Mesothelial cell of epicardium (in vitro differentiated cells): ENCODE data around the gene MYO15B. TPM values are rescaled to one million over a fixed set of nuclear protein-coding genes. Genes with fewer than 3 reads are reported as not detected.
A peak's percentile ranks its signal among the peaks of the same experiment; 100 is the strongest.

Experiments
- DNase-seq, 2 experiments: peaks; one replicate each; pipeline ENCODE4 v3.0.0; 2021; ENCODE audit warnings: low spot score in 2 of 2; ENCODE audit not compliant: unreplicated experiment in 2 of 2
- H3K27ac Mint-ChIP-seq: 2 replicates; pipeline ENCODE4 v1.8.0; 2021; ENCODE audit warnings: mixed read lengths
- H3K27me3 Mint-ChIP-seq: 2 replicates; pipeline ENCODE4 v1.8.0; 2021; ENCODE audit warnings: low read depth, mixed read lengths
- H3K36me3 Mint-ChIP-seq: 2 replicates; pipeline ENCODE4 v1.8.0; 2021; ENCODE audit warnings: mixed read lengths
- H3K4me1 Mint-ChIP-seq: 2 replicates; pipeline ENCODE4 v1.8.0; 2021; ENCODE audit warnings: mixed read lengths
- H3K4me3 Mint-ChIP-seq: 2 replicates; pipeline ENCODE4 v1.8.0; 2021; ENCODE audit warnings: mild to moderate bottlenecking, moderate library complexity, mixed read lengths
- H3K9me3 Mint-ChIP-seq: 2 replicates; pipeline ENCODE4 v1.8.0; 2021; ENCODE audit warnings: mixed read lengths
- total RNA-seq: library from RNA; stranded (reverse); gene quantifications from 3 replicates; pipeline ENCODE4 v1.2.1, GENCODE V29; 2021
- TF ChIP-seq, protein P1 (sequence below): fragments of 200-600 bp; sonication (generic); IDR thresholded peaks from one replicate; pipeline ENCODE4 v1.5.0; 2021; ENCODE audit warnings: antibody characterized with exemption; ENCODE audit not compliant: unreplicated experiment

Gene MYO15B
- total RNA-seq, 1 donor from 2014 or later, result 281 TPM

- DNase-seq, result no peak
- no peak overlapping the region for H3K27ac Mint-ChIP-seq
These were observed 30.1 kb downstream of the MYO15B start for GRCh38 chr17:75617675-75618074.

GRCh38 chr17:75619506-75620431 is 32.2 kb downstream of the MYO15B start:
- H3K36me3 Mint-ChIP-seq, result peaks cover 2% of the 10 kb centered on the region
- H3K4me1 Mint-ChIP-seq, result peaks cover 6% of the 10 kb centered on the region
- no peak overlapping the region for H3K4me3 Mint-ChIP-seq
- H3K27me3 Mint-ChIP-seq, result no peaks in the 10 kb centered on the region
- DNase-seq, result peak in 1 of 2 experiments; percentile 54
- no peaks in the 10 kb centered on the region for H3K9me3 Mint-ChIP-seq
- TF ChIP-seq, protein P1, sequence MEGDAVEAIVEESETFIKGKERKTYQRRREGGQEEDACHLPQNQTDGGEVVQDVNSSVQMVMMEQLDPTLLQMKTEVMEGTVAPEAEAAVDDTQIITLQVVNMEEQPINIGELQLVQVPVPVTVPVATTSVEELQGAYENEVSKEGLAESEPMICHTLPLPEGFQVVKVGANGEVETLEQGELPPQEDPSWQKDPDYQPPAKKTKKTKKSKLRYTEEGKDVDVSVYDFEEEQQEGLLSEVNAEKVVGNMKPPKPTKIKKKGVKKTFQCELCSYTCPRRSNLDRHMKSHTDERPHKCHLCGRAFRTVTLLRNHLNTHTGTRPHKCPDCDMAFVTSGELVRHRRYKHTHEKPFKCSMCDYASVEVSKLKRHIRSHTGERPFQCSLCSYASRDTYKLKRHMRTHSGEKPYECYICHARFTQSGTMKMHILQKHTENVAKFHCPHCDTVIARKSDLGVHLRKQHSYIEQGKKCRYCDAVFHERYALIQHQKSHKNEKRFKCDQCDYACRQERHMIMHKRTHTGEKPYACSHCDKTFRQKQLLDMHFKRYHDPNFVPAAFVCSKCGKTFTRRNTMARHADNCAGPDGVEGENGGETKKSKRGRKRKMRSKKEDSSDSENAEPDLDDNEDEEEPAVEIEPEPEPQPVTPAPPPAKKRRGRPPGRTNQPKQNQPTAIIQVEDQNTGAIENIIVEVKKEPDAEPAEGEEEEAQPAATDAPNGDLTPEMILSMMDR, result peak; percentile 21
- H3K27ac Mint-ChIP-seq, result no peak overlapping the region

More at GRCh38 chr17:75617675-75618074, 30.1 kb downstream of the MYO15B start:
- Mint-ChIP-seq H3K9me3 (no peaks in the 10 kb centered on the region), H3K4me3 (no peak overlapping the region), H3K27me3 (no peaks in the 10 kb centered on the region), H3K4me1 (peaks cover 6% of the 10 kb centered on the region), H3K36me3 (peaks cover 2% of the 10 kb centered on the region)
- TF ChIP-seq, protein P1, result no peak

DNA sequence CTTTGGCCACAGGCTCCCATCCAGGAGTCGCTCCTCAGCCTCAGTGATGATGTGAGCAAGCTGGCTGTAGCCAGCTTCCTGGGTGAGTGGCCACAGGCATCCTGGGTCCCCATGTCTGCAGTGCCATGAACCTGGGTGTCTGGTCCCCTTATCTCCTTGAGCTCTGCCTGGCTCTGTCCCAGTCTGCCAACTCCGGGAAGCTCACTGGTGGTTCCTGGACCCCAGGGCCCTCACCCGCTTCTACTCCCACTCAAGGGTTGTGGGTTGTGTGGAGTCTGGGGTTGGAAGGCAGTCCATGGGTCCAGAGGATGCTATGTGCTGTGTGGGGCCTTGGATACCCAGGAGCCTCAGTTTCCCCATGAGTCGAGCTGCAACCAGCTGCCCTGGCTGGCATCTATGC is 33.9 kb downstream of the MYO15B start:
- no peaks in the 10 kb centered on the region for H3K27me3 Mint-ChIP-seq
- H3K9me3 Mint-ChIP-seq, result no peaks in the 10 kb centered on the region
- DNase-seq, result no peak
- TF ChIP-seq, protein P1, result no peak
- no peak overlapping the region for H3K4me3 Mint-ChIP-seq
- peaks cover 6% of the 10 kb centered on the region for H3K4me1 Mint-ChIP-seq
- no peak overlapping the region for H3K27ac Mint-ChIP-seq
- no peaks in the 10 kb centered on the region for H3K36me3 Mint-ChIP-seq

DNA sequence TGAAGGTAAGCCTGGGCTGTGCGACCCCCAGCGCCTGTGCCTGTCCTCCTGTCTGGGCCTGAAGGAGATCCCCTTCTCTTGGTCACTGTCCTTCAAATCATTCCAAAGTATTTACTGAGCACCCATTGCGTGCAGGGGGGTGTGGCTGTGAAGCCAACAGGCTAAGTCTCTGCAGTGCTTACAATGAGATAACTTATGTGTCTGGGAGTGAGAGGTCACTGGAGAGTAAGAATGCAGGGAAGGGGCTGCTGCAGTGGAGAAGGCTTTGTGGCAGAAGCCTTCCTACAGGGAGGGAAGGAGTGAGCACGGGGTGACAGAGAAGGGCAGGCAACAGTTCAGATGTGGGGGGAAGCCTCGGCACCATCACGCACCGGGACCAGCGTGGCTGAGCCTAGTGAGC is 34.5 kb downstream of the MYO15B start:
- Mint-ChIP-seq H3K4me1 (peaks cover 6% of the 10 kb centered on the region), H3K4me3 (no peak overlapping the region), H3K9me3 (no peaks in the 10 kb centered on the region), H3K36me3 (no peaks in the 10 kb centered on the region), H3K27me3 (no peaks in the 10 kb centered on the region), H3K27ac (no peak overlapping the region)
- no peak for DNase-seq
- TF ChIP-seq, protein P1, result no peak

DNA sequence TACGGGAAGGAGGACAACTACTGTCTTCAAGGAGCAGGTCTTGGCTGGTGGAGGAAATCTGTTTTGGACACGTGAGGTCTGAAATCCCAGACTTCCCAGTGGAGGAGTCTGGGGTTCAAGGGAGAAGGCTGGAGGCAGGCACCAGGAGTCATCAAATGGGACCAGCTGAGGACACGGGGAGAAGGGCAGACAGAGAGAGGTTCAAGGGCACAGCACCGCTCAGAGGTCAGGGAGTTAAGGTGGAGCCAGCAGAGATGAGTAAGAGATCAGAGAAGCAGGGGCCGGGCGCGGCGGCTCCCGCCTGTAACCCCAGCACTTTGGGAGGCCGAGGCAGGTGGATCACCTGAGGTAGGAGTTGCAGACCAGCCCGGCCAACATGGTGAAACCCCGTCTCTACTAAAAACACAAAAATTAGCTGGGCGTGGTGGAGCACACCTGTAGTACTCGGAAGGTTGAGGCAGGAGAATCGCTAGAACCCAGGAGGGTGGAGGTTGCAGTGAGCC is 35.2 kb downstream of the MYO15B start:
- no peak for DNase-seq
- TF ChIP-seq, protein P1, result no peak

More for the DNA sequence above, 35.2 kb downstream of the MYO15B start:
- Mint-ChIP-seq H3K27me3 (no peaks in the 10 kb centered on the region), H3K4me1 (peaks cover 6% of the 10 kb centered on the region), H3K9me3 (no peaks in the 10 kb centered on the region), H3K4me3 (no peak overlapping the region), H3K36me3 (peaks cover 2% of the 10 kb centered on the region), H3K27ac (no peak overlapping the region)
